Activated T-cell treated with anti-CD3 and anti-CD28 coated beads, Interleukin-2, amount 50 U/mL, for 1 hour (primary cell): ENCODE measurements around the gene GNMT.
"Not testable (repeated sequence)": the region's sequence is repeated elsewhere in the genome, so short reads cannot be mapped to it uniquely, and the experiment has no call there.

Experiments used
- DNase-seq: peaks from one replicate; pipeline ENCODE4 v3.0.0-alpha.2; 2020

Gene GNMT

DNA sequence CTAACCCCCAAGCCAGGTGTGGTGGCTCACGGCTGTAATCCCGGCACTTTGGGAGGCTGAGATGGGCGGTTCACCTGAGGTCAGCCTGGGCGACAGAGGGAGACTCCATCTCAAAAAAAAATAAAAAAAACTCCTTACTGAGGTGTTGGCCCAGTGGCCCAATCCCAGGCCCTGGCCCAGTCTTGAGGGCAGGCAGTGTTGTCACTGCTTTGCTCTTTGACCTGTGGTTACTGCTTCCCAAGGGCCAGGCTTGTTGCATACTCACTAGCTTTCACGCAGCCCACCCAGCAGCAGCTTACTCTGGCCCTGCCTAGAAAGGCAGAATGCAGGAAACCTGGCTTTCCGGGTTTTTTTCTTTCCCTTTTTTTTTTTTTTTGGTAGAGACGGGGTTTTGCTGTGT is 18.1 kb upstream of the GNMT start:
- DNase-seq = no peak

DNA sequence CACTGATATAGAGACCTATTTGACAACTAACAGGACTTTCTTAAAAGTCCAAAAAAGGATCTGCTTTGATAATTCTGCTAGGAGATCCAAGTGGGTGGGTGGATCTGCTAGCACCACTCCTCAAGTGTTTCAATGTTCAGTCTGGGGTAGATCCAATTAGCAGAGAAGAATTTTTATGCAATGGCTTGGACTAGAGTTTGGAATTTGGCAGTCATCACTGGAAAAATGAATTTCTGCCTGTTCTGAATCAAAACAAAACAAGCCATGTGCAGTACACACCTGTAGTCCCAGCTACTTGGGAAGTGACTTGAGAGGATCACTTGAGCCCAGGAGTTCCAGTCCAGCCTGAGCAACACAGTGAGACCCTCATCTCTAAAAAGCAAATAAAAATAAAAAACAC is 12.6 kb upstream of the GNMT start:
- no peak for DNase-seq

- DNase-seq = no peak
Measured at GRCh38 chr6:42952389-42952788, 8.2 kb upstream of the GNMT start.

GRCh38 chr6:42954405-42954804 is 6.1 kb upstream of the GNMT start:
- DNase-seq = not testable (repeated sequence)

GRCh38 chr6:42958125-42958524 is 2.4 kb upstream of the GNMT start:
- no peak for DNase-seq

GRCh38 chr6:42959917-42960242 is 674 bp upstream of the GNMT start:
- DNase-seq = no peak

DNA sequence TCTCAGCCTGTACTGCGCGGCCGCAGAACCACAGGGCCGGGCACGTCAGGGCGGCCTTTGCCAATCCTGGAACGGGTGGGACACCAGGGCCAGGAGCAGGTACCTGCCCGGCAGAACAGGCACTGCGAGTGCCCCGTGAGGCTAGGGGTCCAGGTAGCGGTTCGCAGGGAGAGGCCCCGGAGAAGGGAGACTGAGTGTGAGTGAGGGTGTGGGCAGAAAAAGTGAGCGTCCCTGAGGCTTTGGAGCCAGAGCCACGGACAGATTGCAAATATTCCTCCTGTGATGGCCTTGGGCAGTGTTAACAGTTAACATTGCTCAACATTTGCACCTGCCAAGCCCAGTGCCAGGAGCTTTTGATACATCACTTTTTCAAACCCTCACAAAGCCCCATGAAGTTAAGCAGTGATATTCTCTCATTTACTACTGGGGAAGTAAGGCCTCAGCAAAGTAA is 491 bp downstream of the GNMT start:
- no peak for DNase-seq

GRCh38 chr6:42962096-42962495 is 1.5 kb downstream of the GNMT start:
- DNase-seq = no peak

DNA sequence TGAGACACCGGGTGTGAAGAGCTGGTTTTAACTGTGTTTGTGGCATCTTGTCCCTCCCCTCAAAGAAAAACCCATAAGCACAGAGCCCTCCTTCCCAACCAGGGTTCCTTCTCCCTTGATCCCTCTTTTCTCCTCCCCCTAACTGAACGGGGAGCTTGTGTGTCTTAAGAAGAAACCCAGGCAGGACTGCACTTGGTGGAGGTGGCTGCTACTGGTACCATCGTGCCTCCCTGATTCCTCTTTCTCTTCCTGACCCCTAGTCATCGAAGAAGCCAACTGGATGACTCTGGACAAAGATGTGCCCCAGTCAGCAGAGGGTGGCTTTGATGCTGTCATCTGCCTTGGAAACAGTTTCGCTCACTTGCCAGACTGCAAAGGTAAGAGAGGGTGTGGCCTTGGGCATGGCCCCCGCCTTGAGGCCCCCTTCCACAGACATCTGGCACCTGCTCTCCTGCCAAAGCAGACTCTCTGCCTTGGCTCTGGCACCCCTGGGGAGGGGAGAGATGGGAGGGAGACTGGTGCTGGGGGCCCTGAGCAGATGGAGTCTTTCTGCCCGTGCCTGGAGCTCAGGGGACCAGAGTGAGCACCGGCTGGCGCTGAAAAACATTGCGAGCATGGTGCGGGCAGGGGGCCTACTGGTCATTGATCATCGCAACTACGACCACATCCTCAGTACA is 2.1 kb downstream of the GNMT start:
- DNase-seq = no peak

GRCh38 chr6:42963179-42963854 is 2.8 kb downstream of the GNMT start:
- DNase-seq = no peak

GRCh38 chr6:42963855-42964605 is 3.5 kb downstream of the GNMT start:
- DNase-seq = no peak

DNA sequence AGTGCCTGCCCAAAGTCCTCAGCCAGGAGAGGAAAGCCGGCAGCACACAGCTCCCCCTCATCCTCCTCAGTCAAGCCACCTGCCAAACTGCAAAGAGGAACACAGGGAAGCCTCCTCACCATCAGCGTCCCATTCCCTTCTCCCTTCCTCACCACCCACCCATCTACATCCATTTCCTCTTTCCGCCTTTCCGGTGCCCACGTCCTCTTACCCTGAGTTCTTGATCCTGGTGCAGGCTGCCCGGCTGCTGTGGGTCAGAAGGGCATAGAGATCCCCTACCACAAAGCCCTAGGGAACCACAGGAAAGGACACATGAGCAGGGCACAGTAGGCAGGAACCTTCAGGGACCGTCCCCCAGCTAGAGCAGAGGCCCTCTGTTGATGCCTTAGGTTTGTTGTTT is 6.0 kb downstream of the GNMT start:
- DNase-seq = no peak

DNA sequence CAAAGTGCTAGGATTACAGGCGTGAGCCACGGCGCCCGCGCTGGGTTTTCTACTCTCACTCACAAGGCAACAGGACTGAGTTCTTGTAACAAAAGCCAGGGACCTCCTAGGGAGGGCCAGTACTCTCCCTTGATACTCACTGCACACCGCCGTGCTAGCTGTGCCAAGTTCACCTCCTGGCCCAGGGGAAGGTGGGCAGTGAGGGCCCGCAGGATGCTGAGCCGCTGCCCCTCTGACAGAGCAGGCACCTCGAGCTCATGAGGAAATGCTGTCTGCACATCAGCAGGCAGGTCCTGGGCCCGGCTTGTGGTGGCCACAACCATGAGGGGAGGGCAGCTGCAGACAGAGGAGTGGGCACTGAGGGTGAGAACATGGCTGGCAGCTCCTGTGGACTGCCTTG is 6.7 kb downstream of the GNMT start:
- no peak for DNase-seq

- DNase-seq = no peak
Measured at GRCh38 chr6:42968126-42968701, 7.7 kb downstream of the GNMT start.

DNA sequence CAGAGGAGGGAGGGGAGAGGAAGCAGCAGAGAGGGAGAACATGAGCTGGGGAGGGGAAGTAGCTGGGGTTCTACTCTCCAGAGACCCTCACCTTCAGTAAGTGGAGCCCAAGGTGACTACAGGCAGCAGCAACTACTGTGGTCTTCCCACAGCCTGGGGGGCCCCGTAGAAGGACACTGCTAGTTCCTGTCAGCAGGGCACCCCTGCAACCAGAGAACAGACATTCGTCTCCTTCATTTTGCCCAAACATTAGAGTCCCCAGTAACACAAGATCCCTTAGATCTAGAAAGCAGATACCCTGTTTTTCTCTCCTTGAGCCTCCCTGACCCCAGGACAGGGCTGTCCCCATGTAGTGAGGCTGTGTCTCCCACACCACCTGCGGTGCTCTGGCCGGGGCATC is 8.2 kb downstream of the GNMT start:
- DNase-seq = no peak

- no peak for DNase-seq
Measured at GRCh38 chr6:42969431-42969830, 8.9 kb downstream of the GNMT start.

- no peak for DNase-seq
Measured at GRCh38 chr6:42969934-42970333, 9.4 kb downstream of the GNMT start.

DNA sequence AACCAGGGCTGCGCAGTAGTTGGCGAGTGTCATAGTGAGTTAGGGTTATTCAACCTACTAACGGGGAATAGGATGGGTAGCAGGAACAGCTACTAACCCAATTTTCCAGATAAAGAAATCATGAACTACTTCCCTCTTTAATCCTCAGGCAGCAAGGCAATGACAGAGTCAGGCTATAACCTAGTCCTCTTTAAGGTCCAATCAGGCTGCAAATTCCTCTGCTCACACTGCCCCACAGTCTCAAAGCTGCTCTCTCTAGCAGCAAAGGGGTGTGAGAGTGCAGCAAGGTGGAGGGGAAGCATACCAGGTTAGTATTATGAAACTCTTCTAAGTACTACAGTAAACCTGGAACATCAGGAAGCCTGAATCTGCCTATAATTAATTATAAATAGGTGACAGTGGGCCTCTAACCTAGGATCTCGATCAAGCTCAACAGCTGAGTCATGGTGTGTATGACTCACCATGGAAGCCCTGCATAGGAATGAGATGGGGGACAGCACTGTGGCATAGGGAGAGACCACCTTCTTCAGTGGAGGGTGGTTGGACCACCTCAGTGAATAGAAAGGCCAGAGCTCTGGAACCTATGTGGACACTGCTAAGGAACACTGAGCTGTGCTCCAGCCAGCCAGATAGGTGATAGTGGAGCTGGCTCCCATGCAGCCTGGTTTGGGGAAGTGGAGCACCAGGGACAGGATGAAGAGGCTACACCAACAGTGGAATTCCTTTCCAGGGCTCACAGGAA is 10.5 kb downstream of the GNMT start:
- DNase-seq = no peak

- DNase-seq = no peak
Measured at GRCh38 chr6:42971746-42972327, 11.3 kb downstream of the GNMT start.

GRCh38 chr6:42973926-42974325 is 13.4 kb downstream of the GNMT start:
- no peak for DNase-seq

DNA sequence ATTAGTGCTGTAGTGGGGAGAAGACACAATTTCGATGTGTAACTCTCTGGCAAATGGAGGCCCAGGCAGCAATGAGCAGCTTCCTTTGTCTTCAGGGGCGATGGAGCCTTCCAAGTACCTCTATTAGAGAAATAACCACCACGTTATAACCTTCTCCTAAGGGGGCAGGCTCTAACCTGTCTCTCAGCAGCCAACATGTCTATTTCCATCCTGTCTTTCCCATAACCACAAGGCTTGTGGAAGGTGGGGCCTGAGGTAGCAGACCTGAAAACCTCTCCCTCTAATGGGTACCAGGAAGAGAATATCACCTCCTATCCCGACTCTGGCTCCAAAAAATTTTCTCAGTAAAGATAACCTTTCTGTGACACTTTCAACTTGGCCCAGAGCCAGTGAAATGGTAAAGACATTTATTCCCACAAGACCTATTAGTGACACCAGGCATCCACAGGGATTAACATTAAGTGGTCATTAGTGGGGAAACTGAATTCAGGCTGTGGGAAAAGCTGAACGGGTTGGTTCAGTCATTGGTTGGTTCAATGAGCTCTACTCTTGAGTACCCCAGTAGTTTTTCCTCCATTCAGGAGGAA is 14.5 kb downstream of the GNMT start:
- no peak for DNase-seq

- no peak for DNase-seq
Measured at GRCh38 chr6:42978487-42978838, 17.9 kb downstream of the GNMT start.
